MM.1S (cell line): Measurements from ENCODE around the gene WDR88.

Experiments
- CTCF ChIP-seq: fragments of 300-600 bp; sonication (generic); IDR thresholded peaks from 2 replicates; pipeline ENCODE4 v1.5.1; 2016; ENCODE audit warnings: antibody characterized with exemption, low read length, mixed read lengths
- EZH2phosphoT487 ChIP-seq: fragments of 300-600 bp; sonication (generic); IDR thresholded peaks from 2 replicates; pipeline ENCODE4 v1.6.1; 2018; ENCODE audit warnings: antibody characterized with exemption, low read length

GRCh38 chr19:33194532-33194885, 62.6 kb downstream of the WDR88 start:
- TF ChIP-seq CTCF (no peak), EZH2phosphoT487 (no peak)
